H9 (cell line): ENCODE data around the gene BLACAT1. TPM values are rescaled to one million over a fixed set of nuclear protein-coding genes. Genes with fewer than 3 reads are reported as not detected.

Experiments
- DNase-seq: peaks from one replicate; pipeline ENCODE4 v3.0.0-alpha.2; 2017
- H2AFZ ChIP-seq: one replicate; pipeline ENCODE4 v1.6.1; 2013; ENCODE audit warnings: mild to moderate bottlenecking, low read length, control low read depth, moderate library complexity
- H2AK5ac ChIP-seq: 2 replicates; pipeline ENCODE4 v1.6.1; 2013; ENCODE audit warnings: low read length, control low read depth, mixed read lengths; ENCODE audit not compliant: insufficient read length
- H2BK120ac ChIP-seq: one replicate; pipeline ENCODE4 v1.6.1; 2013; ENCODE audit warnings: low read depth, mild to moderate bottlenecking, low read length, control low read depth, inconsistent platforms; ENCODE audit not compliant: poor library complexity, severe bottlenecking
- H2BK12ac ChIP-seq: 2 replicates; pipeline ENCODE4 v1.6.1; 2013; ENCODE audit warnings: low read length, control low read depth, mixed read lengths, low read depth; ENCODE audit not compliant: insufficient read length
- H2BK15ac ChIP-seq: 2 replicates; pipeline ENCODE4 v1.6.1; 2013; ENCODE audit warnings: low read depth, low read length, control low read depth
- H2BK20ac ChIP-seq: one replicate; pipeline ENCODE4 v1.6.1; 2013; ENCODE audit warnings: low read depth, mild to moderate bottlenecking, low read length, control low read depth, inconsistent platforms; ENCODE audit not compliant: poor library complexity, severe bottlenecking
- H2BK5ac ChIP-seq: 2 replicates; pipeline ENCODE4 v1.6.1; 2013; ENCODE audit warnings: low read length, control low read depth, mixed read lengths; ENCODE audit not compliant: insufficient read length
- H3K14ac ChIP-seq: 2 replicates; pipeline ENCODE4 v1.6.1; 2013; ENCODE audit warnings: low read length, control low read depth; ENCODE audit not compliant: insufficient read depth
- H3K18ac ChIP-seq: 2 replicates; pipeline ENCODE4 v1.6.1; 2013; ENCODE audit warnings: low read depth, mild to moderate bottlenecking, mixed read lengths, low read length, control low read depth; ENCODE audit not compliant: insufficient read length
- H3K23ac ChIP-seq: 2 replicates; pipeline ENCODE4 v1.6.1; 2013; ENCODE audit warnings: low read length, control low read depth, mixed read lengths, low read depth; ENCODE audit not compliant: insufficient read length
- H3K23me2 ChIP-seq: 2 replicates; pipeline ENCODE4 v1.6.1; 2013; ENCODE audit warnings: low read depth, mild to moderate bottlenecking, mixed read lengths, low read length, control low read depth; ENCODE audit not compliant: insufficient read length, poor library complexity, severe bottlenecking
- H3K27ac ChIP-seq: 2 replicates; pipeline ENCODE4 v1.5.1; 2013; ENCODE audit warnings: low read length, control low read depth, mixed read lengths, low read depth; ENCODE audit not compliant: insufficient read length
- H3K27me3 ChIP-seq: 2 replicates; pipeline ENCODE4 v1.6.1; 2013; ENCODE audit warnings: low read length, control low read depth, inconsistent platforms; ENCODE audit not compliant: insufficient read depth
- H3K4ac ChIP-seq: 2 replicates; pipeline ENCODE4 v1.6.1; 2013; ENCODE audit warnings: low read depth, mild to moderate bottlenecking, control low read depth, inconsistent platforms, low read length, moderate library complexity
- H3K4me1 ChIP-seq: 2 replicates; pipeline ENCODE4 v1.6.1; 2013; ENCODE audit warnings: low read length, control low read depth, inconsistent platforms; ENCODE audit not compliant: insufficient read depth
- H3K4me2 ChIP-seq: 2 replicates; pipeline ENCODE4 v1.6.1; 2013; ENCODE audit warnings: low read length, control low read depth, mixed read lengths; ENCODE audit not compliant: insufficient read length, insufficient read depth
- H3K56ac ChIP-seq: 2 replicates; pipeline ENCODE4 v1.6.1; 2013; ENCODE audit warnings: low read depth, mild to moderate bottlenecking, mixed read lengths, low read length, control low read depth; ENCODE audit not compliant: insufficient read length
- H3K79me1 ChIP-seq: 2 replicates; pipeline ENCODE4 v1.6.1; 2013; ENCODE audit warnings: low read depth, mild to moderate bottlenecking, moderate library complexity, low read length, control low read depth, inconsistent platforms; ENCODE audit not compliant: insufficient read depth, poor library complexity, severe bottlenecking
- H3K79me2 ChIP-seq: 2 replicates; pipeline ENCODE4 v1.6.1; 2013; ENCODE audit warnings: low read length, control low read depth, inconsistent platforms; ENCODE audit not compliant: insufficient read depth
- H3K9ac ChIP-seq: 2 replicates; pipeline ENCODE4 v1.6.1; 2013; ENCODE audit warnings: low read length, control low read depth, mixed read lengths; ENCODE audit not compliant: insufficient read length; ENCODE audit errors: extremely low read depth
- H3K9me3 ChIP-seq: one replicate; pipeline ENCODE4 v1.6.1; 2013; ENCODE audit warnings: low read depth, low read length, inconsistent platforms; ENCODE audit not compliant: control insufficient read depth
- H3T11ph ChIP-seq: one replicate; pipeline ENCODE4 v1.6.1; 2013; ENCODE audit warnings: mild to moderate bottlenecking, low read length, control low read depth, inconsistent platforms
- H4K20me1 ChIP-seq: one replicate; pipeline ENCODE4 v1.6.1; 2013; ENCODE audit not compliant: control insufficient read depth, insufficient read length, insufficient read depth
- H4K5ac ChIP-seq: 2 replicates; pipeline ENCODE4 v1.6.1; 2013; ENCODE audit warnings: low read depth, mild to moderate bottlenecking, mixed read lengths, low read length, control low read depth; ENCODE audit not compliant: insufficient read length
- H4K8ac ChIP-seq: replicated peaks from 2 replicates; pipeline ENCODE4 v1.6.1; 2013; ENCODE audit warnings: low read length, control low read depth, mixed read lengths, low read depth; ENCODE audit not compliant: insufficient read length
- H4K91ac ChIP-seq: 2 replicates; pipeline ENCODE4 v1.6.1; 2013; ENCODE audit warnings: low read depth, mild to moderate bottlenecking, moderate library complexity, mixed read lengths, low read length, control low read depth; ENCODE audit not compliant: insufficient read length
- H3K27ac Mint-ChIP-seq, 3 experiments: 2 replicates in 2 of 3; 3 replicates in 1 of 3; pipeline ENCODE4 v1.8.0; 2020 to 2021; ENCODE audit warnings: mixed read lengths in 3 of 3, mild to moderate bottlenecking in 1 of 3, moderate library complexity in 1 of 3
- H3K27me3 Mint-ChIP-seq: 2 replicates; pipeline ENCODE4 v1.8.0; 2021; ENCODE audit warnings: low read depth, mild to moderate bottlenecking, moderate library complexity, mixed read lengths
- H3K36me3 Mint-ChIP-seq, 3 experiments: 2 replicates in 2 of 3; 3 replicates in 1 of 3; pipeline ENCODE4 v1.8.0; 2020 to 2021; ENCODE audit warnings: low read depth in 3 of 3, mixed read lengths in 3 of 3; ENCODE audit not compliant: insufficient read depth in 1 of 3
- H3K4me1 Mint-ChIP-seq, 2 experiments: 2 replicates each; pipeline ENCODE4 v1.8.0; 2020; ENCODE audit warnings: mixed read lengths in 2 of 2
- H3K4me3 Mint-ChIP-seq, 2 experiments: 2 replicates in 1 of 2; 3 replicates in 1 of 2; pipeline ENCODE4 v1.8.0; 2020 to 2021; ENCODE audit warnings: mild to moderate bottlenecking in 2 of 2, mixed read lengths in 2 of 2, moderate library complexity in 1 of 2
- H3K9me3 Mint-ChIP-seq, 2 experiments: 2 replicates in 1 of 2; 3 replicates in 1 of 2; pipeline ENCODE4 v1.8.0; 2020; ENCODE audit warnings: mild to moderate bottlenecking in 2 of 2, mixed read lengths in 2 of 2, moderate library complexity in 1 of 2
- CTCF ChIP-seq: fragments of 200-600 bp; sonication (generic); conservative IDR thresholded peaks from 3 replicates; pipeline ENCODE4 v1.8.0; 2021; ENCODE audit warnings: antibody characterized with exemption, mild to moderate bottlenecking
- WGBS: extraction: QIAGEN DNeasy Blood & Tissue Kit; methylation state at CpG from one replicate; pipeline ENCODE4 v1.1.7; 2013; ENCODE audit warnings: missing lambda C conversion rate, low lambda C conversion rate, mixed read lengths; ENCODE audit not compliant: insufficient read length; ENCODE audit errors: extremely low coverage; 5-methylcytosine and 5-hydroxymethylcytosine counted together
- total RNA-seq: library from RNA; stranded (reverse); gene quantifications from 2 replicates; pipeline ENCODE4 v1.2.1, GENCODE V29; 2021

BLACAT1 gene
- total RNA-seq, 1 experiment from 2014 or later, result 4.0 TPM

GRCh38 chr1:205451202-205451601 is 4.6 kb downstream of the BLACAT1 start:
- Histone ChIP-seq H3K79me1 (peaks cover 3% of the 10 kb centered on the region), H3K56ac (no peak overlapping the region), H2BK20ac (no peak overlapping the region), H3K79me2 (no peaks in the 10 kb centered on the region), H3K18ac (no peak overlapping the region), H2BK15ac (no peak overlapping the region), H3K4ac (no peak overlapping the region), H4K8ac (no peak overlapping the region), H3K9ac (no peak overlapping the region), H3K23me2 (peaks cover 28% of the 10 kb centered on the region), H3T11ph (no peak overlapping the region), H2BK12ac (no peak overlapping the region), H4K91ac (no peak overlapping the region), H2BK120ac (no peak overlapping the region), H3K9me3 (no peaks in the 10 kb centered on the region), H3K23ac (no peak overlapping the region), H3K4me1 (peaks cover 31% of the 10 kb centered on the region), H3K27me3 (no peaks in the 10 kb centered on the region; the same call in 1 of the 2 replicates), H4K20me1 (no peaks in the 10 kb centered on the region), H4K5ac (no peak overlapping the region), H2BK5ac (no peak overlapping the region), H2AFZ (no peak overlapping the region), H3K4me2 (peak overlapping the region; percentile 55), H2AK5ac (no peak overlapping the region), H3K14ac (no peak overlapping the region), H3K27ac (no peak overlapping the region)
- DNase-seq, result peak; percentile 77
- Mint-ChIP-seq H3K27me3 (peaks cover 16% of the 10 kb centered on the region), H3K4me3 (peak overlapping the region; percentile 71 to 80), H3K4me1 (peaks cover 80 to 83% of the 10 kb centered on the region in 2 experiments), H3K27ac (peak overlapping the region; percentile 90 to 97 (median 92)), H3K9me3 (no peaks in the 10 kb centered on the region), H3K36me3 (peaks cover 10 to 34% (median 15%) of the 10 kb centered on the region in 3 experiments; a peak in 6 of 7 replicates)
- no peak for TF ChIP-seq CTCF
- no CpG with 5 or more reads among the region's 5 CpGs for WGBS
